ENCODE results near the gene HNRNPK.
A peak's percentile ranks its signal among the peaks of the same experiment; 100 is the strongest.

The HNRNPK gene

DNA sequence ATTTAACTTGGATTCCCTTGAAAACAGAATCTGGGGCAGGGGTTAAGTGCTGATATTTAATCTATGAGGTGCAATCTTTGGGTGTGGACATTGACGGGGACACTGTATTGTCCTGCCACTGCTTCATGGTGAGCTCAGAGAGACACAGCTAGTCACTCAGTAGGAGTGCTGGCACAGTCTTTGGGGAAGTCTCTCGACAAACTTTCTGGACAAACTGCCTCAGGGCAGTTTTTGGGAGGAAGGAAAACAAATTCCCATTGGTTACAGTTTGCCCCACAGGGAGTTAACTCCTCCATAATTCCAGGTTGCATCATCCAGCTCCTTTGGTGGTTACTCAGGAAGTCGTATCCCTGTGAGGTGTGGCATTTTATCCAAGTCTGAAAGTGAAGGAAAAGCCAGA, 17.9 kb downstream of the HNRNPK start:
- Histone ChIP-seq H3K9ac (ENCODE audit: low read length) (no peak overlapping the region), H3K79me2 (ENCODE audit: insufficient read depth, low read length) (no peaks in the 10 kb centered on the region), H3K4me3 (ENCODE audit: insufficient read depth, low read length, poor library complexity, severe bottlenecking) (no peak overlapping the region), H3K36me3 (ENCODE audit: low read length) (no peaks in the 10 kb centered on the region), H3K9me2 (replicated peaks; ENCODE audit: insufficient read depth, low read length) (no peaks in the 10 kb centered on the region), H3K27me3 (ENCODE audit: low read length) (no peaks in the 10 kb centered on the region), H3K9me3 (ENCODE audit: insufficient read depth, low read length) (no peaks in the 10 kb centered on the region), H3F3A (ENCODE audit: insufficient read depth) (peaks cover 31% of the 10 kb centered on the region), H4K20me1 (ENCODE audit: low read depth, low read length) (peaks cover under 1% of the 10 kb centered on the region; the same call in 1 of the 2 replicates), H2AFZ (ENCODE audit: low read depth, low read length, severe bottlenecking) (no peak overlapping the region), H3K27ac (ENCODE audit: low read depth, low read length) (no peak overlapping the region), H3K4me2 (ENCODE audit: low read depth, low read length, poor library complexity, severe bottlenecking) (no peak overlapping the region)
- TF ChIP-seq, protein P1, sequence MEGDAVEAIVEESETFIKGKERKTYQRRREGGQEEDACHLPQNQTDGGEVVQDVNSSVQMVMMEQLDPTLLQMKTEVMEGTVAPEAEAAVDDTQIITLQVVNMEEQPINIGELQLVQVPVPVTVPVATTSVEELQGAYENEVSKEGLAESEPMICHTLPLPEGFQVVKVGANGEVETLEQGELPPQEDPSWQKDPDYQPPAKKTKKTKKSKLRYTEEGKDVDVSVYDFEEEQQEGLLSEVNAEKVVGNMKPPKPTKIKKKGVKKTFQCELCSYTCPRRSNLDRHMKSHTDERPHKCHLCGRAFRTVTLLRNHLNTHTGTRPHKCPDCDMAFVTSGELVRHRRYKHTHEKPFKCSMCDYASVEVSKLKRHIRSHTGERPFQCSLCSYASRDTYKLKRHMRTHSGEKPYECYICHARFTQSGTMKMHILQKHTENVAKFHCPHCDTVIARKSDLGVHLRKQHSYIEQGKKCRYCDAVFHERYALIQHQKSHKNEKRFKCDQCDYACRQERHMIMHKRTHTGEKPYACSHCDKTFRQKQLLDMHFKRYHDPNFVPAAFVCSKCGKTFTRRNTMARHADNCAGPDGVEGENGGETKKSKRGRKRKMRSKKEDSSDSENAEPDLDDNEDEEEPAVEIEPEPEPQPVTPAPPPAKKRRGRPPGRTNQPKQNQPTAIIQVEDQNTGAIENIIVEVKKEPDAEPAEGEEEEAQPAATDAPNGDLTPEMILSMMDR (IDR thresholded peaks at IDR 0.05; ENCODE audit: insufficient read depth, low read length, poor library complexity, severe bottlenecking): no peak
- TF ChIP-seq EZH2phosphoT487 (conservative IDR thresholded peaks at IDR 0.05; ENCODE audit: low read length): no peak

DNA sequence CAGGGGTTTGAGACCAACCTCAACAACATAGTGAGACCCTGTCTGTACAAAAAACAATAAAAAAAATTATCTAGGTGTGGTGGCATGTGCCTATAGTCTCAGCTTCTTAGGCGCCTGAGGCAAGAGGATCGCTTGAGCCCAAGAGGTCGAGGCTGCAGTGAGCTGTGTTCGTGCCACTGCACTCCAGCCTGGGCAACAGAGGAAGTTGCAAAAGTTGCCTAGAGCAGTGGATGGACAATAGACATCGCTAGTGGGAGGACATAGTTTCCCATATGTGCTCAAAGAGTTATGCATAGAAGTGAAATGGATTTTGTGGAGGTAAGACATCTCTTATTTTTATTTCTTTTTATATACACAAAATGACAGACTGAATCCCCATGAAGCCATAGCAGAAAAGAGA, 19.0 kb downstream of the HNRNPK start:
- no peak overlapping the region for H3K4me2 ChIP-seq (ENCODE audit: low read depth, low read length, poor library complexity, severe bottlenecking)
- H3K9me2 ChIP-seq (replicated peaks; ENCODE audit: insufficient read depth, low read length): no peaks in the 10 kb centered on the region
- no peaks in the 10 kb centered on the region for H3K79me2 ChIP-seq (ENCODE audit: insufficient read depth, low read length)
- H4K20me1 ChIP-seq (ENCODE audit: low read depth, low read length): no peaks in the 10 kb centered on the region
- no peak overlapping the region for H3K9ac ChIP-seq (ENCODE audit: low read length)
- H3K36me3 ChIP-seq (ENCODE audit: low read length): no peaks in the 10 kb centered on the region
- no peak overlapping the region for H3K4me3 ChIP-seq (ENCODE audit: insufficient read depth, low read length, poor library complexity, severe bottlenecking)
- no peaks in the 10 kb centered on the region for H3K27me3 ChIP-seq (ENCODE audit: low read length)
- H3F3A ChIP-seq (ENCODE audit: insufficient read depth): peaks cover 19% of the 10 kb centered on the region
- no peak overlapping the region for H2AFZ ChIP-seq (ENCODE audit: low read depth, low read length, severe bottlenecking)
- no peak overlapping the region for H3K27ac ChIP-seq (ENCODE audit: low read depth, low read length)
- H3K9me3 ChIP-seq (ENCODE audit: insufficient read depth, low read length): no peaks in the 10 kb centered on the region
- no peak for TF ChIP-seq EZH2phosphoT487 (conservative IDR thresholded peaks at IDR 0.05; ENCODE audit: low read length)
- TF ChIP-seq, protein P1 (IDR thresholded peaks at IDR 0.05; ENCODE audit: insufficient read depth, low read length, poor library complexity, severe bottlenecking): no peak

DNA sequence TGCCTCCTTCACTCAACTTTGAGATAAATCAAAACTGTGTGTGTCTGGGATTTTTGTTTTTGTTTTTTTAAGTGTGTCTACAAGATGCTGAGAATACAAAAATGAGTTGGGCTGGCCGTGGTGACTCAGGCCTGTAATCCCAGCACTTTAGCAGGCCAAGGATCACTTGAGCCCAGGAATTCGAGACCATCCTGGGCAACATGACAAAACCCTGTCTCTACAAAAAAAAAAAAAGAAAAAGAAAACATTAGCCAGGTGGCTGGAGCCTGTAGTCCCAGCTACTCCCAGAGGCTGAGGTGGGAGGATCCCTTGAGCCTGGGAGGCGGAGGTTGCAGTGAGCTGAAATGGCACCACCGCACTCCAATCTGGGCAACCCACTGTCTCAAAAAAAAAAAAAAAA, 21.0 kb downstream of the HNRNPK start:
- H3K9ac ChIP-seq (ENCODE audit: low read length): no peak overlapping the region
- no peaks in the 10 kb centered on the region for H3K9me3 ChIP-seq (ENCODE audit: insufficient read depth, low read length)
- no peak for TF ChIP-seq EZH2phosphoT487 (conservative IDR thresholded peaks at IDR 0.05; ENCODE audit: low read length)
- TF ChIP-seq, protein P1 (IDR thresholded peaks at IDR 0.05; ENCODE audit: insufficient read depth, low read length, poor library complexity, severe bottlenecking): no peak
- no peaks in the 10 kb centered on the region for H3K9me2 ChIP-seq (replicated peaks; ENCODE audit: insufficient read depth, low read length)
- H4K20me1 ChIP-seq (ENCODE audit: low read depth, low read length): no peaks in the 10 kb centered on the region
- H3F3A ChIP-seq (ENCODE audit: insufficient read depth): 0 out of 2 replicates have a peak, but pooled peaks cover 4% of the 10 kb centered on the region
- no peaks in the 10 kb centered on the region for H3K27me3 ChIP-seq (ENCODE audit: low read length)
- no peak overlapping the region for H3K4me3 ChIP-seq (ENCODE audit: insufficient read depth, low read length, poor library complexity, severe bottlenecking)
- no peaks in the 10 kb centered on the region for H3K36me3 ChIP-seq (ENCODE audit: low read length)
- H3K79me2 ChIP-seq (ENCODE audit: insufficient read depth, low read length): no peaks in the 10 kb centered on the region
- H3K4me2 ChIP-seq (ENCODE audit: low read depth, low read length, poor library complexity, severe bottlenecking): no peak overlapping the region
- H2AFZ ChIP-seq (ENCODE audit: low read depth, low read length, severe bottlenecking): no peak overlapping the region
- no peak overlapping the region for H3K27ac ChIP-seq (ENCODE audit: low read depth, low read length)

DNA sequence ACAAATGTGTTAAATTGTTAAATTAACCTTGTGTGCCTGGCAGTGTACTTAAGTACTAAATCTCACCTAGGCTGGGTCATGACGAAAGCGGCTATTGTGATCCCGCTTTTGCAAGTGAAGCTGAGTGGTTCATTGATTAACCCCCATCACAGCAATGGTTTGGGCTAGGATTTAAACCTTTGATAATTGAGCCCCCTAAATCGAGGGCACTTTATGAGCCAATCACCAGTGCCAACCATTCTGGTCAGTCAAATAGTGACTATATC, 22.8 kb downstream of the HNRNPK start:
- Histone ChIP-seq H3F3A (ENCODE audit: insufficient read depth) (0 out of 2 replicates have a peak, but pooled peaks cover 4% of the 10 kb centered on the region), H3K9me3 (ENCODE audit: insufficient read depth, low read length) (no peaks in the 10 kb centered on the region), H3K9ac (ENCODE audit: low read length) (peak overlapping the region; percentile 61), H3K4me2 (ENCODE audit: low read depth, low read length, poor library complexity, severe bottlenecking) (peak overlapping the region; percentile 62), H2AFZ (ENCODE audit: low read depth, low read length, severe bottlenecking) (peak overlapping the region; percentile 92), H3K27ac (ENCODE audit: low read depth, low read length) (no peak overlapping the region), H3K4me3 (ENCODE audit: insufficient read depth, low read length, poor library complexity, severe bottlenecking) (no peak overlapping the region), H3K36me3 (ENCODE audit: low read length) (no peaks in the 10 kb centered on the region), H3K79me2 (ENCODE audit: insufficient read depth, low read length) (no peaks in the 10 kb centered on the region), H4K20me1 (ENCODE audit: low read depth, low read length) (no peaks in the 10 kb centered on the region), H3K9me2 (replicated peaks; ENCODE audit: insufficient read depth, low read length) (no peaks in the 10 kb centered on the region), H3K27me3 (ENCODE audit: low read length) (no peaks in the 10 kb centered on the region)
- TF ChIP-seq, protein P1 (IDR thresholded peaks at IDR 0.05; ENCODE audit: insufficient read depth, low read length, poor library complexity, severe bottlenecking): no peak
- TF ChIP-seq EZH2phosphoT487 (conservative IDR thresholded peaks at IDR 0.05; ENCODE audit: low read length): no peak

Measured in SU-DHL-6 (cell line).